Pons (tissue), 1 donor: Measurements from ENCODE around the gene ARMC10.
"Not testable (repeated sequence)": the region's sequence is repeated elsewhere in the genome, so short reads cannot be mapped to it uniquely, and the experiment has no call there.

Source experiments
- DNase-seq: peaks from one replicate; pipeline ENCODE4 v3.0.0-alpha.2; 2016; ENCODE audit warnings: low spot score

The ARMC10 gene

DNA sequence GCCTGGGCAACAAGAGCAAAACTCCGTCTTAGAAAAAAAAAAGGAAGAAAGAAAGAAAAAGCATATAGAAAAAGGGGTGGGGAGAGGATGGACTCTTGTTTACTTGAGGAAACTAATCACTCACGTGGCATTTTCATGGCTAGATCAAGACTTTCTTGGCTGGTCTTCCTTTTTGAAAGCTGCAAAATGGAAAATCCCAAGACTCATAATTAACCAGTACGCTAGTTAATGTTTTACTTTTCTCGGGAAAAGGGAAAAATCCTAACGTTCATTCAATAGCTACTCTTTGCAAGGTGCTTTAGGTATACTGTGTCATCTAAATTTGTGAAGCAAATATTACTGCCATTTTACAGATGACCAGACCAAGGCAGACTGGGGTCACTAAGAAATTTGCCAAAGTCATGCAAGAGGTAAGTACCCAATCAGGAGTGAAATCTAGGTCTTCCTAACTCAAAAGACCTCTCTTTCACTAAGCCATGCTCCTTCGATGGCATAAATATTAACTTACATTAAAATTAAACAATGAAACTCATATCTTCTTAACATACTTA, 49.6 kb downstream of the ARMC10 start:
- DNase-seq, result no peak

DNA sequence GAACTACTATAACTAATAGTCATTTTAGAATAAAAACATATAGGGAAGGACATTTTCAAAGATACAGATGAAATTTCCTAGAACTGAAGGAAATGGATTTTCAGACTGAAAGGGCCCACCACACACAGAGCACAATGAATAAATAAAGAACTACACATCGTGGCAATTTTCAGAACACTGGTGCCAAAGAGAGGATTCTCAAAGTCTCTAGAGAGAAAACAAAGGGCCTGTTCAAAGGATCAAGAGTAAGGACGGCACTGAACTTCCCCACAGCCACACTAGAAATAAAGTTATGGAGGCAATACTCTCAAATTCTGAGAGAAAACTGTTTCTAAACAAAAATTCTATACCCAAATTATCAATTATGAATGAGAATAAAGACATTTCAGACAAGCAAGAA, 52.1 kb downstream of the ARMC10 start:
- DNase-seq, result peak; percentile 97

DNA sequence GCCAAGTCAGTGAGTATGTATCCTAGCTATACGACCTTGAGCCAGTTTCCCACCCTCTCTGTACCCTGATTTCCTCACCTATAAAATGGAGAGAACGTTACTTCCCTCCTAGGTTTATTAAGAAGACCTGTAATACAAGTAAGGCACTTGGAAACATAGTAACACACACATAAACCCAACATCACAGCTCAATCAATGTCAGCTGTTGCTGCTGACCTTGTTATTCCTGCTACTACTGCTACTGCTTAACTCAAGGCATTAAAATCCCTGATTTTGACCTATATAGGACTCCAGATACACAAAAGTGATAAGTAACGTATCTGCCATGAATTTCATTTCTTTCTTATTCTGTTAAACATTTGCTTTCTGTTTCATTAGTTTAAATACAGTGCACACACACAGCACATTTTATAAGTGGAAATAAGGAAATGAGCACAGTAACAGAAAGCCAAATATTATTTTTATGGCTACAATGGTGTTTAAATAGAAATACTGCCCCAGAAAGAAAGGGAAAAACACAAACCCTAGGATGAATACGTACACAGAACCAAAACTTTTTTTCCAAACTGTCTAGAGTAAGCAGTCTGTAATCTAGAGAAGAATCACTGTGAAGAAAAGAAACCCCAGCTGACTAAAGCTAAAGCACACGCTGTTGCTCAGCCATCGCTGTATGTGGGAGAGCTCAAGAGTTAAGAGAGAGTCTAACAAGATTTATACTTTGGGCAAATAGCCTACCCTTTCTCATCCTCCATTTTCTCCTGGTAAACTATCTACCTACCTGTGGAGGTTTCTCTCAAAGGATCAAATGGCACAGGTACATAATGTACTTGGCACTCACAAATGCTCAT, 55.0 kb downstream of the ARMC10 start:
- no peak for DNase-seq

DNA sequence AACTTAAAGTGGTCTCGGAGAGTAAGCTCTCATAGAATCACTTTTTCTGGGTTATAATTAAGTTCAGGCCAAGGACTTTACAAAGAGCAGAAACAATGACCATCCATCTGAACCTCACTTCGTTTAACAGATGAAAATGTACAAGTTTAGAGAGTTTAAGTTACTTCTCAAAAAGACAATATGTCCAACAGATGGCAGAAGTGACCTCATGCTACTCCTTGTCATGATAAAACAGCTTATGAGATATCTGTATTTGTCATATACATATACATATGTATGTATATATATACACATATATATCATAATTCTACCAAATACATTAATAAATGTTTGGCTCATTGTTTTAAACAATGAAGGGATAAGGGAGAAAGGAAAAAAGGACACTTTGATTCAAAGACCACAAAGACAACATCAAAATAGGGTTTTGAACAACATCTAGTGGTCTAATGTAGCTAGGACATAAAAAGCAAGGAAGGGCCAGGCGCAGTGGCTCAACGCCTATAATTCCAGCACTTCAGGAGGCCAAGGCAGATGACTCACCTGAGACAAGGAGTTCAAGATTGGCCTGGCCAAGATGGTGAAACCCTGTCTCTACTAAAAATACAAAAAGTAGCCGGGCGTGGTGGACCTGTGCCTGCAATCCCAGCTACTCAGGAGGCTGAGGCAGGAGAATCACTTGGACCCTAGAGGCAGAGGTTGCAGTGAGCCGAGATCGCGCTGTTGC, 56.1 kb downstream of the ARMC10 start:
- no peak for DNase-seq

DNA sequence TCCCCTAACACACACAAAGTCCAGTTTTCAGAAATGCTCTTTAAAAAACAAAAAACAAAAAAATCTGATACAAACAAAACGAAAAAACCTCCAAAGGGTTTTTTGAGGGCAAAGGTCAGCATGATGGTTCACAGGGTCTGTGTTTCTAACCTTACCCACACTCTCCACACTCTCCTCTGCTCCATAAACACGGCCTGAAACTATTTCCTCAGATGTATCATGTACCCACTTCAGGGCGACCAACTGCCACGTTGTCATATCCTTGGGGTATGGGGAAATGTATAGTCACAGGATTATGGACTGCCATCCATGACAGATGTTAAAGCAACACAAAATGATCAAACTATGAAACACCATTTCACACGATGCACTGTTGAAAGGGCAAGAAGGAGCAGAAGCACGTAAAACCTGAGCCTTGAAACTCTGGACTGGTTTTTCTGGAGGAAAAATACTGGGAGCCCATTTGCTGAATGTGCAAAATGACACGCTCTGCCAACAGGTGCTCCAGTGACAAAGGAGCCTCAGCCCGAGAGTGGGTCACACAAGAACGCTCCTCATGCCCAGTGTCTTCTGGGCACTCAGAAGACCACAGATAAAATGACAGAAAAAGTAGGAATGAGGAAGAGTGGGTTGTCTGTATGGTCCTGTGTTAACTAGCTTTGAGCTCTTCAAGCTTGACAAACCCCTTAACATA, 58.2 kb downstream of the ARMC10 start:
- DNase-seq, result no peak

DNA sequence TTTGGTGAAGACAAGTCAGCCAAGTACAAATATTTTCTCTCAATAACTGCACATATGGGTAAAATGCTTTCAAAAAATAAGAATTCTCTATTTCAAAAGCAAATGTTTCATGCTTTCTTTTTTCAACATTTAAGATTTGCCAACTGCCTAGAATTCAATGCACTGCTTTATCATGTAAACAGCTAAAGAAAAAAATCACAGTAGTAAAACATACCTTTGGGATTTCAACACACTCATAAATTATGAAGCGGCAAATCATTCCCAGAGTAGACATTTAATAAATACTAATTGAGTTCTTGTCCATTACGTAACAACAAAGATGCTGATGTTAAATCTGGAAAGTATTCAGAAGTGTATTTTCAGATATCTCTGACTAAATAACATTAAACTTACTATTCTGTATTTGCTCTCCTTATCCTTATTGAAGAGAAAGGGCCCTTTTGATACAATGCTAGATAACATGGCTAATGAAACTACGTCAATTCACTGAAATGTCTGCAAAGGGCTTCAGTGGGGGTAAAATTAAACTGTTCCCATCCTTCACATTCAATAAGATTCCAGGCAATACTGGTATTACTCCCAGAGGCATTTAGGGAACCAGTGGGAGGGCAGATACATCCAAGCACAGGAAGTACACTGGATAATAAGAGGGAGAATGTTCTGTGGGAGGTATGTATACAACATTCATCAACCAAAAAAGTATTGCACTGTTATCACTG, 60.1 kb downstream of the ARMC10 start:
- no peak for DNase-seq

DNA sequence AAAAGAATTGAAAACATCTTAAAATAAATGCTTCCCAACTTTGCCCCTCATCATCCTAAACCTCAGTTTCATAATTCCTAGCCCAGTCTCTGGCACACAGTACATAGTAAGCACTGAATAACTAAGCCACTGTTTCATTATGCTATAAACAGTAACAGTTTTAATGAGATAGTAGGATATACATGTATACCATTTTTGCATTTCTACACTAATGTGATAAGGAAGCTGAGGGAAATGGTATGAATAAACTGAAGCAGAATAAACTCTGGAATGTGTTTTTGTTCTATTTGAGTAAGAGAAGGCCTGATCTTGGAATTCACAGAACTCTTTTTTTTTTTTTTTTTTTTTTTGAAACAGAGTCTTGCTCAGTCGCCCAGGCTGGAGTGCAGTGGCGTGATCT, 65.1 kb downstream of the ARMC10 start:
- DNase-seq, result no peak

DNA sequence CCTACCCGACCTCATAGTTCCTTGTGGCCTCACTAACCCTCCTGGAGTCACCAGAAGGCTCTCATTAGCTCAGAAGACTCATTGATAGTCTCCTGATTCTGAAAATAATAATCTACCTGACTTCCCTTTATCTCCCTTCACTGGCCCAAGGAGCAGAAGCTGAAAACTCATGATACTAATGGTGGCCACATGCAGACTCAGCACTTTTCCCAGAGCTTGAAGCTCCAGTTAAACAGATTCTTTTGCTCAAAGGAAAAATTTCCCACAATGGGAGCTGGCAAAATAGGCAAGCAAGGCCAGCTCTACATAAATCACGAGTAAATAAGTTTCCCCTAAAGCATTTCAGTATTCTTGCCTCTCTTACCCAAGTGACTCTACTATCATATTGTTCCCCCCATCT, 65.7 kb downstream of the ARMC10 start:
- no peak for DNase-seq

DNA sequence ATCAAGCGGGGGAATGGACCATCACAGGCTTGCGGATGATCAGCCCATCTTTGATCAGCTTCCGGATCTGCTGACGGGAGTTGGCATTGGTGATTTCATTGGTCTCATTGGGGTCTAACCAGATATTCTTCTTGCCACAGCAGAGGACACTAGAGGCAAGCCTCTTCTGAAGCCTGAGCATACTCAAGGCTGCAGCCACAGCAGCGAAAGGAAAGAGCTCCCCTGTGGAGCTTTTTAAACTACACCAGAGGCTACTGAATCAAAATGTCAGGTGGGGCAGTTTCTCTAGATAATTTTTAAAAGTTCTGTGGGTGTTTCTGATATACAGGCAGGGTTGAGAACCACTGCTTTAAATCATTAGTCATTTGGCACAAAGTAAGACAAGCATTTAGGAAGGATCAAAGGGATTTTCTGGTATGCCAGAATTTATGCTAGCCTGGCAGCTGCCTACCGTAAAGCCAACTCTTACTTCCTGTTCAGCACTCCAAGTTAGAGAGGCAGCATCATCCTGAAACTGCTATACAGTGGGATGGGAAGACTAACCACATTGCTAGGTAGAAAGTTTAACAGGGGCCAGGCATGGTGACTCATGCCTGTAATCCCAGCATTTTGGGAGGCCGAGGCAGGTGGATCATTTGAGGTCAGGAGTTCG, 66.9 kb downstream of the ARMC10 start:
- no peak for DNase-seq

DNA sequence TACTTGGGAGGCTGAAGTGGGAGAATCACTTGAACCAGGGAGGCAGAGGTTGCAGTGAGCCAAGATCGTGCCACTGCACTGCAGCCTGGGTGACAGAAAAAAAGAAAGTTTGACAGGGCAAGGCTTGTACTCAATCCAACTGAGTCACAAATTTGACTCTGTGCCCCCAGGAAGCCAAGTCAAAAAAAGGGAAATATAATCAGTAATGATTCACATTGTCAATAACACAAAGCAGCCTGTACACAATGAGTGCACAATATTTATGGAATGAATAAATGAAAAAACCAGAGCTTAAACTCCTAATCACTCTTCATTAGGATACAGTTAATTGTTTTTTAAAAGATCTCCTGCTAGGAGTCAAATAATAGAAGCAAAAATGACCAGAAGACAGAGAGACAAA, 67.6 kb downstream of the ARMC10 start:
- no peak for DNase-seq

DNA sequence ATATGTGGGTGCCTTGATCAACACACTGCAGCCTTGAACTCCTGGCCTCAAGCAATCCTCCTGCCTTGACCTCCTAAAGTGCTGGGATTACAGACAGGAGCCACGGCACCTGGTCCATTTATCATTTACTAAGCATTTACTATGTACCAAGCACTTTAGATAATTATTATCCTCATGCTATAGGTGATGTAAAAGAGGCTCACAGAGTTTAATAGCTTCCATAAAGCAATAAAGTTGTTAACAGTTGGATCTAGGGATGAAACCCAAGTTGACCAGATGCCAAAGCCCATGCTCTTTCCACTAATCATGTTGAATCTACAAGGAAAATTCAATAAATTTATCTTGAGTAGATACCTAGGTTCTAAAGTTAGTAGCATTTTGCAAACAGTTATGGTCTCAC, 68.9 kb downstream of the ARMC10 start:
- no peak for DNase-seq

DNA sequence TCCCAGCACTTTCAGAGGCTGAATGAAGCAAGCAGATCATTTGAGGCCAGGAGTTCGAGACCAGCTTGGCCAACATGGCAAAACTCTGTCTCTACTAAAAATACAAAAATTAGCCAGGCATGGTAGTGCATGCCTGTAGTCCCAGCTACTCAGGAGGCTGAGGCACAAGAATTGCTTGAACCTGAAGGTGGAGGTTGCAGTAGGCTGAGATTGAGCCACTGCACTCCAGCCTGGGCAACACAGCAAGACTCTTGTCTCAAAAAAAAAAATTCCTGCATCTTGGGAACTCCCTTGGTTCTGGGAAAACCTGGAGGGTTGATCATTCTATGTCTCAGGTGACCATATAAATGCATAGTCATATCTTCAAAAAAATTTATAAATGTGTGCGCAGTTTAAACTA, 69.8 kb downstream of the ARMC10 start:
- not testable (repeated sequence) for DNase-seq

DNA sequence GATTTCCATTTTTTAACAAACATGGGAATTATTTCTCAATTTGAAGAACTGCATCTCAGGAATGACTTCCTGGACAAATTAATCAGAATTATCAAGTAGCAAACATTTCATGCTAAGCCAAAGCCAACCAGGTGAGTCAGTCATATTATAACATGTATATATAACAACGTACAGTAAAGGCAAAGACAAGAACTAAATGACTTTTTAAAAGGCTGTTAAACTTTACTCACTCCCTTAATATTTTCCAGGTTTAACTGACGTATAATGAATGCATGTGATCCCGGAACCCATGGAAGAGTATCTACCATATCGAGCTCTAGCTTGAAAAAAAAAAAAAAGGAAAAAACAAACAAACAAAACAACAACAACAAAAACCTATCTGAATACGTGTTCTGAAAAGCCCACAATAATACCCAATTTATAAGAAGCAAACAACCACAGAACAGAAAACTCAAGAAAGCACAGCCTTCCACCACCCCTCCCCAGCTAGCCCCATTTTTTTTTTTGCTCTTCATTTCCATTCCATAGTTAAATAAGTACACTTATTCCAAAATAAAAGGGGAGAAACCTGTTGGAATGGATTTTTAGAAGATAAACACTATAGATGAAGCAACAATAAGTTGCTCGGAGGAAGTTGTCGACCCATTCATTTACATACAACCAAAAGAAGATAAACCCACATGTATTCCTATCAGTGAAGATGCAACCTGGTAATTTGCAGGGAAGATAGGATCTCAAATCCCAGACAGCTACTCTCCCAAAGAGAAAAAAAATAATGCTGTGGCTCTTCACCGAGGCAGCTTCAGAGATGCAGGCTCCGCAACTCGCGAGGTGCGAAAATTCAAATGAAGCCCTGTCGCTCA, 73.4 kb downstream of the ARMC10 start:
- peak; percentile 55 for DNase-seq
